GM12874 (cell line): Measurements from ENCODE around the gene VEPH1.

Experiments
- TF ChIP-seq, protein P1 (sequence below): IDR thresholded peaks from 2 replicates; pipeline ENCODE4 v1.5.1; 2011; ENCODE audit warnings: low read depth, mild to moderate bottlenecking, control low read depth, low read length, moderate library complexity; ENCODE audit not compliant: insufficient read depth

VEPH1 gene

DNA sequence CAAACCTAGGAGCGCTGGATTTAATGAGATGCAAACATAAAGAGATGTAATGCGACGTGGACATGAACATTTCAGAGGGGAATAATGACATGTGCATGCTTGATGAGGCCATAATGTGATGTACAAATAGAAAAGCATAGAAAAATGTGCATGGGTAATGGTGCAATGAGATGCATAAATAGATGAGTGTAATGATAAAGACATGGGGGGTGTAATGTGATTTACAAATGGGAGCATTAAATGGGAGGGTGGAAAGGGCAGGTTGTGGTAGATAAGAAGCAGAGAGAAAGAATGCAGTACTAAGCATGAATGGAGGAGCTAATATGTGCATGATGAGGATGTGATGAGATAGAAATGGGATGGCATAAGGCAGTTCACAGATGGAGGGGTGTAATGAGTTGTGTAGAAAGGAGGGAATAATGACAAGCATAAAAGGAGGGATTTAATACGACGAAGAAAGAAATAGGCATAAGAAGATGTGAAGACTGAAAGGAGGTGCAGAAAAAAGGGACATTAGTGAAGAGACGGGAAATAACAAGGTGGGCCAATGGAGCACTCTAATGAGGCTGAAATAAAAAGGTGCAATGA lies 205.8 kb downstream of the VEPH1 start:
- TF ChIP-seq, protein P1, sequence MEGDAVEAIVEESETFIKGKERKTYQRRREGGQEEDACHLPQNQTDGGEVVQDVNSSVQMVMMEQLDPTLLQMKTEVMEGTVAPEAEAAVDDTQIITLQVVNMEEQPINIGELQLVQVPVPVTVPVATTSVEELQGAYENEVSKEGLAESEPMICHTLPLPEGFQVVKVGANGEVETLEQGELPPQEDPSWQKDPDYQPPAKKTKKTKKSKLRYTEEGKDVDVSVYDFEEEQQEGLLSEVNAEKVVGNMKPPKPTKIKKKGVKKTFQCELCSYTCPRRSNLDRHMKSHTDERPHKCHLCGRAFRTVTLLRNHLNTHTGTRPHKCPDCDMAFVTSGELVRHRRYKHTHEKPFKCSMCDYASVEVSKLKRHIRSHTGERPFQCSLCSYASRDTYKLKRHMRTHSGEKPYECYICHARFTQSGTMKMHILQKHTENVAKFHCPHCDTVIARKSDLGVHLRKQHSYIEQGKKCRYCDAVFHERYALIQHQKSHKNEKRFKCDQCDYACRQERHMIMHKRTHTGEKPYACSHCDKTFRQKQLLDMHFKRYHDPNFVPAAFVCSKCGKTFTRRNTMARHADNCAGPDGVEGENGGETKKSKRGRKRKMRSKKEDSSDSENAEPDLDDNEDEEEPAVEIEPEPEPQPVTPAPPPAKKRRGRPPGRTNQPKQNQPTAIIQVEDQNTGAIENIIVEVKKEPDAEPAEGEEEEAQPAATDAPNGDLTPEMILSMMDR: no peak

DNA sequence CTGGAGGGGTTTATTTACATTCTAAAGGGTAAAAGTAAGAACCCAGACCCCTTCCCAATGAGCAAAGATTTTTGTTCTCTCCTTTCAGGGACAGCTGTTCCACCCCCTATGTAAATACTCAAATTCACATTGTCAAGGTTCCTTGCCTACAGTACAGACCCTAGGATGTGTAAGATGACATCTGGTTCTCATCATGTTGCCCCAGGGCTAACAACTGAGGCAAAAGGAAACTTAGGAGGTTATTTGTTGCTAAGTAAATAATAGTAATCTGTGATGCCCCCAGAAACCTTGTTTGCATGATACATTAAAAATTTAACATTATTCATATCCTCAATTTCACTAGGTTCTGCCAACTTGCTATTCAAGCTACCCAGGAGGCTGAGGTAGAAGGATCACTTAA lies 208.3 kb downstream of the VEPH1 start:
- TF ChIP-seq, protein P1: no peak

DNA sequence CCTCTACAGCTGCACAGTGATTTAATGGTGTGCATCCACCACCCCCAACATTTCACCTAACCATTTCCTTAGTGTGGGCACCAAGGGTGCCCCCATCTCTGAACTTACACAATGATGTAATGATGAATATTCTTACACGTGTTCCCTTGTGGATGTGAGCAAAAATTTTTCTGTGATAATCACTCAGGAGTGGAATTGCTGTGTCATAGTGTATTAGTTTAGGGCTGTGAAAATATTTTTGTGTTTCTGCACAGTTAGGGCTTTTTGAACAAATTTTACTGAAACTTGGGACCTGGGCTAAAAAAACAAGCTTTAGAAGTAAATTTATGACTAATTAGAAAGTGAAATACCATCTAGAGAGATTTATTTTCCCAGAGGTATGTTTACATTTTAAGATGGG lies 208.7 kb downstream of the VEPH1 start:
- TF ChIP-seq, protein P1: no peak

DNA sequence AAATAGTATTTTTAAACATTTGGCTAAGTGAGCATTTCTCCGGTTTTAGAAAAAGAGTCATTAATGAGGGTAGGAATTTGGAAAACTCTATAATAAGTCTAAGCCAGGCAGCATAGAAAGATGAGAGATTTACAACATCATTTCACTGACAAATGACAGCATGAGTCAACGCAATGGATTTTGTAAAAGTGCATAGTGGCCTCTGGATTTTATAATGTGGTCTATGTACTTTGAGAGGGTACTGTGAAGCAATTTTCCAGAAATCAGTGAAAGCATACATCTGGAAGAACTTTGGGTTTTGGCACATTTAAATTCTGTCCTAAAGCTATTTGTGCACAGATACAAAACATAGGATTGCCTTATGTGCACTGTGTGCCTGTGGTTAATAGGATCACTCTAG lies 212.4 kb downstream of the VEPH1 start:
- TF ChIP-seq, protein P1: no peak

DNA sequence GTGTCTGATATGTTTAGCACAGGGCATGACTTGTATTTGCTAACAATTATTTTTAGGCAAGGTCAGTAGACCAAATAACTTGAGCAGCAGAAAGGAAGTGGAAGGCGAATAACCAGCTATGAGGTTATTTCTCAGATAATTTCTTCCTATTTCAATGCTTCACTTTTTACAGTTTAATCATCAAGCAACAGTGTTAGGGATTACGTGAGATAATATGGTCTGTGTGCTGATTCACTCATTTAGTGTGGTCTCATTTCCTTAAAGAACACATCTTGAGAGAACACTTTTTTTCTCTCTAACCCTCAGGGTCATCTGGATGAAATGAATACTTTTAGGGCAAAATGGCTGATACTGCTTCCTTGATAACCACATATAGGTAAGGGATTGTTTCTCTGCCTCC lies 217.2 kb downstream of the VEPH1 start:
- TF ChIP-seq, protein P1: no peak

DNA sequence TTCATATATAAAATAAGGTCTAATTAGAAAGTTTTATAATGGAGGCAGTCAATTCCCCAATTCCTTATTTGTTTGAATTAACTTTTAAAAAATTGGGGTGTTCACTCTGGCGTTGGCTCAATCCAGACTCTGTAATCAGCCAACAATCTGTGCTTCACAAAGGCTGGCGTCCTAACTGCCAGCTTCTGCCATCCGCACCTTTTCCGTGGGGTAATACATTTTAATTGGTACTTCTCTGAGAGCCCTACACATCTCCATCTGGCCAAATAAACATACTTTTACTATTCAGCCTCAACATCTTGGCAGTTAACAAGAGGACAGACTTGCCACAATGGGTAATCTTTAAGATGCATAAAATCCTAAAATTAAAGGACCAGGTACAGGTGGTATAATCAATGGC lies 218.1 kb downstream of the VEPH1 start:
- TF ChIP-seq, protein P1: no peak

DNA sequence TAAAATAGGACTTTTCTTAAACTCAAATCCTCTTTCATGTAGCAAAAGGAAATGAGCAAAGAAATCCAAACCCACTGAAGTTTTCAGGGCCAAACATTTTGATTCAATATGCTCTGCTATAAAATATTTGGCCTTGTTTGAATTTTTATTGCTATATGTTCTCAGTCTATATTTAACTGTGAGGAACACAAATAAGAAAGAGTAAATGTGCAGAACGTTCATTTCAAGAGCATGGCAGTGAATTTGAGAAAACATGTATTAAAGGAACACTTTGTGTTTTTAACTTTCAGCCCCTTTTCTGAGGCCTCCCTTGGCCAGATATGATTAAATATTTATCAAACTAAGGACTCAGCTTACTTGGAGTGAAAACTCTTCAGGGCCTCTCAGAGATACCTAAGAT lies 218.5 kb downstream of the VEPH1 start:
- TF ChIP-seq, protein P1: no peak
